Frontal cortex (tissue), 4 donors: ENCODE results near the gene CYTIP. TPM values are rescaled to one million over a fixed set of nuclear protein-coding genes. Genes with fewer than 3 reads are reported as not detected.

Experiments
- DNase-seq, 2 donors: peaks; one replicate each; pipeline ENCODE4 v3.0.0; 2012; ENCODE audit warnings: low spot score in 2 of 2
- FAIRE-seq: peaks from 2 replicates; lab custom pipeline; 2012; peaks lifted over from hg19 to GRCh38; lab: Jason Lieb, UNC
- total RNA-seq: library from RNA; depleted of rRNA; stranded (reverse); fragments of >200 nt; gene quantifications from one replicate; pipeline ENCODE4 v1.2.3, GENCODE V29; 2014
- donor health status: control.
- donor health status: control.
- donor health status: control.

The CYTIP gene
- total RNA-seq = 2.9 TPM

- FAIRE-seq (no peak), DNase-seq (no peak)
Observed at GRCh38 chr2:157443795-157444640, at the start of gene CYTIP. Gene CYTIP (minus strand): TSS chr2:157444089. CDS start chr2:157444020, 69 bp downstream.

GRCh38 chr2:157492189-157492773 is 48.4 kb upstream of the CYTIP start:
- FAIRE-seq (no peak), DNase-seq (peak; percentile 23 to 34)

DNA sequence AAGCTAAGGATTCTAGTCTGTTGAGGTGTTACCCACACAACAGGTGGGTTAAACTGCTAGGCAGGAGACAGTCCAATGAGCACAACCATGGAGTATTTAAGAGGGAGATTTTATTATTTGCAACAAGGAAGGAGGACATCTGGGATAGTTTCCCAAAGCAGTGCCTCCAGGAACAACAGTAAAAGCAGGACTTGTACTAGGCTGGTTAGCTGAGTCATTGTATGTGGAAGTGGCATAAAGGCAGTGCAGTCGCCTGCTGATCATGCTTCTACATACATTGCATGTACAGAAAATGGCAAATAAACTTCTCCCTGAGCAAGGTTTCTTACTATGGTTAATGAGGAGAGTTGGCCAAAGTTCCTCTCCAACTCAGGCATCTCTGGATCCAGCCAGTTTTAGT is 46.1 kb upstream of the CYTIP start:
- no peak for DNase-seq
- no peak for FAIRE-seq

DNA sequence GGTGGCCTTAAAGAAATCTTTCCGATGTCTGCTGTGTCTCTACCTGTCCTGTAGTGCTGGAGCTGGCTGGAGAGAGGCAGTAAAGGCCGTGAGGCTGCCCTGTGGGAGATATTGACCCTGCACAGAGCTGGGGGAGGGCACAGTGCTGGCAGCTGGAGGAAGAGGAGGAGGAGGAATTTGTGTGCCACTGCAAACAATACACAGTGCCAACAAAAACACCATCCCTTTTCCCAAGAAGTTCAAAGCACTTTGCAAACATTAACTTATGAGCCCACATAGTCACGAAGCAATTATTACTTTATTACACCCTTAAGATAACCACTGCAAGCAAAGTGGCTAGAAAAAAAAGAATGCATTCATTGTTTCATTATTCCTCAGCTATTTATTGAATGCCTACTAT is 45.0 kb upstream of the CYTIP start:
- no peak for FAIRE-seq
- DNase-seq = no peak

- no peak for FAIRE-seq
- no peak for DNase-seq
Observed at GRCh38 chr2:157487747-157488146, 43.9 kb upstream of the CYTIP start.

DNA sequence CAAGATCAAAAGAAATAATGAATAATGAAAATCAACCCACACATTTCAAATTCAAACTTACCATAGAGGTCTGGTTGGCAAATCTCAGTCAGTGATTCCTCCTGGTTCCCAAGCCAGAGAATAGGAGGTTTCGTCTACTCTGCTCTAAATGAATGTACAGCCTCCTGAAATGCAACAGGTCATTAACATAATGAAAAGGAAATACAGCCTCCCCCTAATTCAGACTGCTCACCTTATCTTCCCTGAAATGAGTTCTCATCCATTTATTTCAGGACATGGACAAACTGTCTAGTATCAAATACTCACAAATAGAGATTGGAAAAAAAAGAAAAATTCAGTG is 43.4 kb upstream of the CYTIP start:
- DNase-seq (no peak), FAIRE-seq (no peak)

GRCh38 chr2:157486596-157487270 is 42.8 kb upstream of the CYTIP start:
- FAIRE-seq = no peak
- DNase-seq = no peak

DNA sequence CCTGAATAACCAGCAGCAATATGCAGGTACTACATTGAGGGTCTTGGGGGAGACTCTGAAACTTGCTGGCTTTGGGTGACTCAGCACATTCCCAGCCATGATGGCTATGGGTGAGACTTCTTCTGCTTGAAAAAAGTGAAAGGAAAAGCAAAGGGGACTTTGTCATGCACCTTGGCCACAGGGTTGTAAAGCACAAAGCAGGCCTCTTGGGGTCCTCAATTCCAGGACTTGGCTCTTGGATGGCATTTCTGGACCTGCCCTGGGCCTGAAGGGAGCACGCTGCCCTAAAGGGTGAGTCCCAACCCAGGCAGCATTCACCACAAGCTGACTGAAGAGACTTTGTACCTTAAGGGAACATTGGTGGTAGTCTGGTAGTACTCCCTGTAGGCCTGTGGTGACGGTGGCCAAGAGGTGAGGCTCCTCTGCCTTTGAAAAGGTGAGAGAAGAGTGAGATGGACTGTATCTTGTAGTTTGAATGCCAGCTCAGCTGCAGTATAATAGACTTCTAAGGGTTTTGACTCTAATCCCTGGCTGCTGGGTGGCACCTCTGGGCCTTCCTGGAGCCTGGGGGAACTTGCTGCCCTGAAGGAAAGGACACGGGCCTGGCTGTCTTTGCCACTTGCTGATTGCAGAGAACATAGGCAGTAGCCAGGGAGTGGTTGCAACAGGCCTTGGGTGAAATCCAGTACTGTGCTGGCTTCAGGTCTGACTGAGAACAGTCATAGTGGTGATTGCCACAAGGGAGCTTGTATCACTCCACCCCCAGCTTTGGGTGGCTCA is 36.5 kb upstream of the CYTIP start:
- no peak for FAIRE-seq
- DNase-seq = no peak

- DNase-seq = no peak
Observed at GRCh38 chr2:157479081-157480027, 35.5 kb upstream of the CYTIP start.

GRCh38 chr2:157477919-157478318 is 34.0 kb upstream of the CYTIP start:
- no peak for DNase-seq
- FAIRE-seq = no peak

More at GRCh38 chr2:157479081-157480027, 35.5 kb upstream of the CYTIP start:
- no peak for FAIRE-seq

- FAIRE-seq (no peak), DNase-seq (no peak)
Observed at GRCh38 chr2:157476953-157477709, 33.2 kb upstream of the CYTIP start.

DNA sequence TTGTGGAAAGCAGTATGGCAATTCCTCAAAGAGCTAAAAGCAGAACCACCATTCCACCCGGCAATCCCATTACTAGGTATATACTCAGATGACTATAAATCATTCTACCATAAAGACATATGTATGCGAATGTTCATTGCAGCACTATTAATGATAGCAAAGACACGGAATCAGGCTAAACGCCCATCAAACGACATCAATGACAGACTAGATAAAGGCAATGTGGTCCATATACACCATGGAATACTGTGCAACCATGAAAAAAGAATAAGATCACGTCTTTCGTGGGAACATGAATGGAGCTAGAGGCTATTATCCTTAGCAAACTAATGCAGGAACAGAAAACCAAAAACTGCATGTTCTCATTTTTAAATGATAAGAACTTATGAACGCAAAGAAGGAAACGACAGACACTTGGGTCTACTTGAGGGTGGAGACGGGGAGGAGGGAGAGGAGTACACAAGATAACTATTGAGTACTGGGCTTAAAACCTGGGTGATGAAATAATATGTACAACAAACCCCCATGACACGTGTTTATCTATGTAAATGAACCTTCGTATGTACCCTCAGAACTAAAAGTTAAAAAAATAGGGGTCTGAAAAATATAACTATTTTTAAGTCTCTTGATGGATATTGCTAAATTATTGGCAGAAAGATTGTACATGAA is 32.0 kb upstream of the CYTIP start:
- FAIRE-seq (no peak), DNase-seq (no peak)

DNA sequence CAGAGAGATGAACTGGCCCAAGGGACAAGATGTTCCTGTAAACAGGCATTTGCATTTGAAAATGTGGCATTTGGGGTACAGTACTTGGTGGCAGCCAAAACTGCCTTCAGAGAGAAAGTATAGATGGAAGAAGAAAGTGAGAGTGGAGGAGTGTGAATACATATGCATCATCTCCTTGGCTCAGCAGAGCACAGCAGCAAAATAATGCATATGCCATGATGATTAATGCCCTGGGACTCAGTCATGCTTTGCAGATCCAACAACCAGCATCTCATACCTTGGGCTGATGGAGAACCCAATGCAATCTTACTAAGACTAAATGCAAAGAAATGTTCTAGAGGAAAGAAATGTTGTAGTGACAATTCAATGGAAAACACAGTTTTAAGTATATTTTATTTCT is 29.7 kb upstream of the CYTIP start:
- FAIRE-seq (no peak), DNase-seq (no peak)

DNA sequence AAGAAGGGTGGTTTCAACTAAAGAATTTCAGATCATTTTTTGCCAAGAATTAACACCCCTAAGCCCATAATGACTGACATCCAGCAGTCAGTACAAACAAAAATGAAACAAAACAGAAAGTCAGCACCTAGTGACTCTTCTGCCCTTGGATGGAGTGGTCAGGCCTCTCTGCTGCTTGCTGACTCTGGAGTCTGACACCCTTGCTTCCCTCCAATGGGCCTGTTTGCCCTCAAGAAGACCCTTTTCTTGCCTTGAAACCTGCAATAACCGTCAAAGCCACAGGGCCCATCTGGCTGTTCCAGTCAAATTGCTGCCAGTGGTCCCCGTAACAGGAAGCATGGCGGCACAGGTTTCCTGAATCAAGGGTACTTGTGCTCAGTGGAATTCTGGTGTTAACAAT is 27.2 kb upstream of the CYTIP start:
- no peak for DNase-seq
- no peak for FAIRE-seq

DNA sequence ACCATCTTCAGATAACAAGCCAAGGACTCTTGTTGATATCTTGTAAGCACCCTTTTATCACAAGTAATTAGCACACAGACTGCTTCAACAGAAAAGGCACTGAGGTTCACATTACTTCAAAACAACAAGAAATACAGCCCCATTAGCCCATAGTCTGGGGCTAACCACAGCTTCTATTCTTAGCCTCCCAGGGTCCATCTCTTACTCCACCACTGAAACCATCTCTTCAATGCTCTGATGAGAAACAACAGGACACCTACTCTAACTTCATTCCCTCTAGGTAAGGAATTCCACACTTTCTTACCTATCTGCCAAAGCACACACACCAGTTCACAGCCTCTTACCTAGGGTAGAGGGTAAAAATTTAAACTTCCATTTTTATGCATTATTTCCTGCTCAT is 26.4 kb upstream of the CYTIP start:
- FAIRE-seq = no peak
- DNase-seq = no peak

DNA sequence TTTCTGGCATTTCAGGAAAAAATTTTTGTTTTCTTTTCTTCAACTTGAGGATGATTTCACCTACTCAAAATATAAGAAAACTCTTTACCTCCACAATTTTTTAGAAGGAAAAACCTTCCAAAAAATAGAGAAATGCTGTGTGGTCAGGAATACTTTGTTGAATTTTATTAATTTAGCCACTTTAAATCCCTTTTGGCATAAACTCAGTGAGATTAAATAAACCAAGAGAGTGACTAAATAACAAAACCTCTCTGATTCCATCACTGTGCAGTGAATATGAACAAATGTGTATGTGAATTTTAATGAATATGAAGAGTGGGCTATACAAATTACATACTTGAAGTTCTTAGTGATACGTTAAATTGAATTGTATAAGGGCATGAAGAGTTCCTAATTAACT is 25.8 kb upstream of the CYTIP start:
- FAIRE-seq = no peak
- DNase-seq = no peak

- FAIRE-seq (no peak), DNase-seq (no peak)
Observed at GRCh38 chr2:157468931-157469708, 25.2 kb upstream of the CYTIP start.
